Esophagus squamous epithelium (tissue), 5 donors: ENCODE measurements around the gene OR6J1. TPM values are rescaled to one million over a fixed set of nuclear protein-coding genes. Genes with fewer than 3 reads are reported as not detected.

Experiments used
- DNase-seq: peaks from one replicate; lab custom pipeline; 2025; lab: John Stamatoyannopoulos, UW
- H3K27ac ChIP-seq, 4 donors: fragments of 200-600 bp; sonication (generic); one replicate each; pipeline ENCODE4 v1.5.1; 2016 to 2019; ENCODE audit warnings: mild to moderate bottlenecking in 1 of 4
- H3K27me3 ChIP-seq, 4 donors: fragments of 200-600 bp; sonication (generic); 1 replicate in 3 of 4; 2 replicates in 1 of 4; pipeline versions ENCODE4 v1.5.1 to v1.6.0; 2017 to 2021; ENCODE audit warnings: antibody characterized with exemption in 1 of 4
- H3K36me3 ChIP-seq, 3 donors: fragments of 200-600 bp; sonication (generic); one replicate each; pipeline ENCODE4 v1.5.1; 2016 to 2019
- H3K4me1 ChIP-seq, 3 donors: fragments of 200-600 bp; sonication (generic); one replicate each; pipeline ENCODE4 v1.5.1; 2017 to 2019
- H3K4me3 ChIP-seq, 4 donors: fragments of 200-600 bp; sonication (generic); 1 replicate in 3 of 4; 2 replicates in 1 of 4; pipeline ENCODE4 v1.5.1; 2016 to 2019; ENCODE audit warnings: mild to moderate bottlenecking in 2 of 4, moderate library complexity in 1 of 4
- H3K9me3 ChIP-seq, 3 donors: fragments of 200-600 bp; sonication (generic); one replicate each; pipeline ENCODE4 v1.5.1; 2016 to 2019
- POLR2A ChIP-seq, 4 donors: fragments of 450-650 bp; IDR thresholded peaks; one replicate each; pipeline ENCODE4 v1.6.1; 2017; ENCODE audit warnings: antibody characterized with exemption in 4 of 4, mild to moderate bottlenecking in 4 of 4, moderate library complexity in 3 of 4
- WGBS, 2 donors: methylation state at CpG; one replicate each; pipeline ENCODE4 v1.1.5; 2018; 5-methylcytosine and 5-hydroxymethylcytosine counted together
- intact Hi-C: fragments of 100-400 bp; cut with DNase I; formaldehyde crosslinking; loops from one replicate; pipeline ENCODE4 v1.15.0; 2022
- total RNA-seq, 4 donors: library from RNA; depleted of rRNA; stranded (reverse); fragments of >200 nt; gene quantifications; one replicate each; pipeline ENCODE4 v1.1.0, GENCODE V29; 2016
- TF ChIP-seq, protein P1 (sequence below), 6 experiments: fragments of 450-650 bp in 4 of 6; fragments of 200-600 bp in 2 of 6; sonication (generic) in 2 of 6; IDR thresholded peaks; one replicate each; pipeline ENCODE4 v1.5.1; 2016 to 2019; ENCODE audit warnings: antibody characterized with exemption in 6 of 6, mild to moderate bottlenecking in 4 of 6, moderate library complexity in 4 of 6
- donor health status: DM: yes; HTN: yes; CAD: no.

The OR6J1 gene
- total RNA-seq, 4 donors from 2014 or later: not detected

DNA sequence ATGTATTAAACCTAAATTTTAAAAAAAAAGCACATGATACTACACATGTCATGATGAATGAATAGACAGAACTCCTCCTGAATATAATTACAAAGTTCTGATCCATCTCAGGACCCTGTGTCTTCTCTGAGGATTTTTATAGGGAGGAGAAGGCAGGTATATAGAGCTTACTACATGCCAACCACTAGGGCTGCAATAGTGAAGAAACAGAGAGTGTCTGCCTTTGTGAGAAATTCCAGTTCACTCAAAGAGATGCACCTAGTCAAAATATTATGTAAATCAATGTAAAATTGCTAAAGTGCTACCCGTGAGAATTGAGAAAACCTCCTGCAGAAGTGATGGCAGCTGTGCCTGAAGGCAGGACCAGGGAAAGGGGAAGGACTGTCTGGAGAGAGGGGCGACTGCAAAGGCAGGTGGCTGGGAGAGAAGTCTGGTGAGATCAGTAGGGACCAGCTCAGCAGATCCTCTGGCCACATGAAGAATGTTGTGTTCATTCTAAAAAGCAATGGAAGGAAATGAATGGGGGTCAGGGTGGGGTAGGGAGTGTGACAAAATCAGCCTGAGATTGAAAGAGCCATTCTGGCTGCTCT is 31.0 kb downstream of the OR6J1 start:
- Histone ChIP-seq H3K4me1 (peaks cover 0 to 11% (median 0%) of the 10 kb centered on the region in 3 donors), H3K4me3 (no peak overlapping the region), H3K27ac (peak overlapping the region in 1 of 4 donors; percentile 1), H3K27me3 (no peaks in the 10 kb centered on the region), H3K9me3 (no peaks in the 10 kb centered on the region), H3K36me3 (peaks cover 21 to 51% (median 22%) of the 10 kb centered on the region in 3 donors)
- no peak for DNase-seq
- intact Hi-C loops: no loop called here
- no peak for TF ChIP-seq POLR2A (IDR thresholded peaks at IDR 0.05)
- TF ChIP-seq, protein P1, sequence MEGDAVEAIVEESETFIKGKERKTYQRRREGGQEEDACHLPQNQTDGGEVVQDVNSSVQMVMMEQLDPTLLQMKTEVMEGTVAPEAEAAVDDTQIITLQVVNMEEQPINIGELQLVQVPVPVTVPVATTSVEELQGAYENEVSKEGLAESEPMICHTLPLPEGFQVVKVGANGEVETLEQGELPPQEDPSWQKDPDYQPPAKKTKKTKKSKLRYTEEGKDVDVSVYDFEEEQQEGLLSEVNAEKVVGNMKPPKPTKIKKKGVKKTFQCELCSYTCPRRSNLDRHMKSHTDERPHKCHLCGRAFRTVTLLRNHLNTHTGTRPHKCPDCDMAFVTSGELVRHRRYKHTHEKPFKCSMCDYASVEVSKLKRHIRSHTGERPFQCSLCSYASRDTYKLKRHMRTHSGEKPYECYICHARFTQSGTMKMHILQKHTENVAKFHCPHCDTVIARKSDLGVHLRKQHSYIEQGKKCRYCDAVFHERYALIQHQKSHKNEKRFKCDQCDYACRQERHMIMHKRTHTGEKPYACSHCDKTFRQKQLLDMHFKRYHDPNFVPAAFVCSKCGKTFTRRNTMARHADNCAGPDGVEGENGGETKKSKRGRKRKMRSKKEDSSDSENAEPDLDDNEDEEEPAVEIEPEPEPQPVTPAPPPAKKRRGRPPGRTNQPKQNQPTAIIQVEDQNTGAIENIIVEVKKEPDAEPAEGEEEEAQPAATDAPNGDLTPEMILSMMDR (IDR thresholded peaks at IDR 0.05): peak in 1 of 6 experiments; percentile 11
- 63% methylated on average over 2 of the region's 2 CpGs for WGBS, 2 donors

DNA sequence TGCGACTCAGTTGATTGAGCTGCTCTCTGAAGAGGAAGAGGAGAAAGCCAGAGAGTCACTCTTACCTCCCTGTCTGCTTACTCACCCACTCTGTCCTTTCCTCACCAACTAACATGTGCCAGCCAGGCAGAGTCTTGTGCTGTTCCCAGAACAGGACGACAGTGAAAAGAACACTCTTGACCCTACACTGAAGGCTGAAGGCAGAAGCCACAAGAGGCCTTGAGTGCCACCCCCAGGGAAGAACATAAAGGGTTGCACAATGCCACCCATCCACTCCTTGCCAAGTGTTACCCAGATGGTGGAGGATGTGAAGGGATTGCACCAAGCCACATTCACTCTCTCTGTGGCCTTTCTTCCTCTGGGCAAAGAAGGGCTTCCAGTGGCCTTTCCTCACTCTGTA is 33.2 kb downstream of the OR6J1 start:
- DNase-seq: no peak

DNA sequence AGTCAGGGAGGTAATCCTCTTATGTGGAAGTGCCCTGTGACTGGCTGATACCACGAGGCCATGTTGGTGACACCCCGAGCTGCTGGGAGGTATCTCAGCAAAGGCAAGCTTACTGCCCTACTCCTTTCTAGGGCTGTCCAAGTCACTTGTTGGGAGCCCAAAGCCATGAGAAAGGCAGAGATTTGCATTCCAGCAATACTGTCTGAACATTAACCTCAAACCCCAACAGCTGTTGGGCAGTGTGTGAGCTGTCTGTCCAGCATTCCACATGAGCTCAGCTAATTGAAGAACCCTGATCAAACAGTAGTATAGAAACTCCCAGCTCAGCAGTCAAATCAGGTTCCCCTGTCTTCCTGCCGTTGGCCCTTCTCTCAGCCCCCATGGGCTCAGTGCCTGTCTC is 36.9 kb downstream of the OR6J1 start:
- Histone ChIP-seq H3K4me1 (peaks cover 0 to 8% (median 0%) of the 10 kb centered on the region in 3 donors), H3K36me3 (peaks cover 56 to 100% (median 69%) of the 10 kb centered on the region in 3 donors), H3K9me3 (no peaks in the 10 kb centered on the region), H3K27me3 (no peaks in the 10 kb centered on the region), H3K27ac (no peak overlapping the region), H3K4me3 (no peak overlapping the region)
- DNase-seq: no peak
- no peak for TF ChIP-seq POLR2A (IDR thresholded peaks at IDR 0.05)
- TF ChIP-seq, protein P1 (IDR thresholded peaks at IDR 0.05): no peak
- intact Hi-C loops: no loop called here
- WGBS, 2 donors: 75 to 89% methylated on average over 3 of the region's 3 CpGs

More for the DNA sequence above, 33.2 kb downstream of the OR6J1 start:
- peaks cover 0 to 11% (median 0%) of the 10 kb centered on the region in 3 donors for H3K4me1 ChIP-seq
- no peak for TF ChIP-seq POLR2A (IDR thresholded peaks at IDR 0.05)
- TF ChIP-seq, protein P1 (IDR thresholded peaks at IDR 0.05): no peak
- no peaks in the 10 kb centered on the region for H3K9me3 ChIP-seq
- intact Hi-C loops: no loop called here
- H3K36me3 ChIP-seq: peaks cover 32 to 74% (median 36%) of the 10 kb centered on the region in 3 donors
- no peaks in the 10 kb centered on the region for H3K27me3 ChIP-seq
- WGBS, 2 donors: 90 to 100% methylated on average over 1 to 2 of the region's 2 CpGs
- no peak overlapping the region for H3K27ac ChIP-seq
- no peak overlapping the region for H3K4me3 ChIP-seq

DNA sequence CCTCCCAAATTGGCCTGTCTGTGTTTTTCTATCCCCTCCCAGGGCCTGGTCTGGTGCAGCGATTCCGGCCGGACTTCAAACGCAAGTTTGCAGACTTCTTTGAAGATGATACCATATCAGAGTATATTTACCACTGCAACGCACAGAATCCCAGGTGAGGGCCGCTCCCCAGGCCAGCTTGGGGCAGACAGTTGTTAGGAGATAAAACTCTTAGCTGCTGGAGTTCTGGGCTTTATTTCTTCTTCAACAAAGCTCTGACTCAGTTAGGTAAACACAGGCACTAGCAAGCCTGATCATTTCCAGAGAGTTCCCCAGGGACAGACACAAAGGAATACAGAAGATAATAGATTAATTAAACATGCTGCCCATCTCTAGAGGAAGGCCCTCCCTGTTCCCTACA is 37.8 kb downstream of the OR6J1 start:
- no peak for DNase-seq
- intact Hi-C loops: no loop called here
- no peak for TF ChIP-seq POLR2A (IDR thresholded peaks at IDR 0.05)
- TF ChIP-seq, protein P1 (IDR thresholded peaks at IDR 0.05): no peak

DNA sequence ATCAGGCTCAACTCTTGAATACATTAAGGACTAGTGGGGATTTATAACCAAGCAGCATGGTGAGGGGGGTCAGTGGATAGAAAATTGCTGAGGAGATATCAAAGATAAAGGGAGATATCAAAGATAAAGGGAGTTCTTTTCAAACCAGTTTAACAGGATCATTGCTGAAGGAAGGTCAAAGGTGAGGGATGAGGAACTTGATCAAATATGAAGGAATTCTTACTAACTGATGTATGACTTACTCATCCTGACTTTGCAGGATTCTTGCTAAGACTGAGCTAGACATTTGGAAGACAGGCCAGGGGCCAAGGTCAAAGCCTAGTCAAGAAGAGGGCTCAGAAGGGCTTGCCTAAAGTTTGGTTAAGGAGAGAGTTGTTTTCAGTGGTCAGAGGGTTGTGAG is 41.3 kb downstream of the OR6J1 start:
- Histone ChIP-seq H3K27ac (no peak overlapping the region), H3K4me3 (no peak overlapping the region), H3K36me3 (peaks cover 34 to 67% (median 56%) of the 10 kb centered on the region in 3 donors), H3K9me3 (no peaks in the 10 kb centered on the region), H3K4me1 (peaks cover 8 to 47% (median 15%) of the 10 kb centered on the region in 3 donors), H3K27me3 (no peaks in the 10 kb centered on the region)
- intact Hi-C loops: no loop called here
- DNase-seq: no peak
- TF ChIP-seq, protein P1 (IDR thresholded peaks at IDR 0.05): no peak
- TF ChIP-seq POLR2A (IDR thresholded peaks at IDR 0.05): no peak

More for the DNA sequence above, 37.8 kb downstream of the OR6J1 start:
- no peaks in the 10 kb centered on the region for H3K9me3 ChIP-seq
- 78 to 80% methylated on average over 4 to 6 of the region's 6 CpGs for WGBS, 2 donors
- peaks cover 52 to 100% (median 75%) of the 10 kb centered on the region in 3 donors for H3K36me3 ChIP-seq
- H3K27me3 ChIP-seq: no peaks in the 10 kb centered on the region
- H3K27ac ChIP-seq: no peak overlapping the region
- H3K4me3 ChIP-seq: no peak overlapping the region
- peaks cover 0 to 17% (median 0%) of the 10 kb centered on the region in 3 donors for H3K4me1 ChIP-seq
